HFFc6 (cell line): Measurements from ENCODE around the gene DYNC1H1. TPM values are rescaled to one million over a fixed set of nuclear protein-coding genes. Genes with fewer than 3 reads are reported as not detected.

ENCODE experiments used
- DNase-seq: peaks from one replicate; pipeline ENCODE4 v3.0.0-alpha.2; 2018
- H3K27ac Mint-ChIP-seq: 2 replicates; pipeline ENCODE4 v1.8.0; 2020; ENCODE audit warnings: mild to moderate bottlenecking, mixed read lengths
- H3K27me3 Mint-ChIP-seq: 2 replicates; pipeline ENCODE4 v1.8.0; 2021; ENCODE audit warnings: mild to moderate bottlenecking, moderate library complexity, mixed read lengths; ENCODE audit not compliant: insufficient read depth
- H3K36me3 Mint-ChIP-seq: 2 replicates; pipeline ENCODE4 v1.8.0; 2021; ENCODE audit warnings: low read depth, mixed read lengths
- H3K4me1 Mint-ChIP-seq: 2 replicates; pipeline ENCODE4 v1.8.0; 2020; ENCODE audit warnings: low read depth, mixed read lengths
- H3K4me3 Mint-ChIP-seq: 2 replicates; pipeline ENCODE4 v1.8.0; 2020; ENCODE audit warnings: mild to moderate bottlenecking, moderate library complexity, mixed read lengths
- H3K9me3 Mint-ChIP-seq: 2 replicates; pipeline ENCODE4 v1.8.0; 2020; ENCODE audit warnings: mild to moderate bottlenecking, mixed read lengths
- total RNA-seq, 6 experiments: library from RNA; stranded (reverse); fragmentation: NEBNext Ultra II Directional; extraction: Animal tissue kit (Norgen Biotek cat#: 25700); gene quantifications; 2 replicates in 1 of 6; 3 replicates in 5 of 6; pipeline ENCODE4 v1.2.3, GENCODE V29; 2021
- TF ChIP-seq, protein P1 (sequence below): fragments of 200-600 bp; sonication (generic); IDR thresholded peaks from 2 replicates; pipeline ENCODE4 v1.5.0; 2021; ENCODE audit warnings: antibody characterized with exemption, mild to moderate bottlenecking

Gene DYNC1H1
- total RNA-seq, 6 experiments from 2014 or later, result 364 to 643 (median 408) TPM

DNA sequence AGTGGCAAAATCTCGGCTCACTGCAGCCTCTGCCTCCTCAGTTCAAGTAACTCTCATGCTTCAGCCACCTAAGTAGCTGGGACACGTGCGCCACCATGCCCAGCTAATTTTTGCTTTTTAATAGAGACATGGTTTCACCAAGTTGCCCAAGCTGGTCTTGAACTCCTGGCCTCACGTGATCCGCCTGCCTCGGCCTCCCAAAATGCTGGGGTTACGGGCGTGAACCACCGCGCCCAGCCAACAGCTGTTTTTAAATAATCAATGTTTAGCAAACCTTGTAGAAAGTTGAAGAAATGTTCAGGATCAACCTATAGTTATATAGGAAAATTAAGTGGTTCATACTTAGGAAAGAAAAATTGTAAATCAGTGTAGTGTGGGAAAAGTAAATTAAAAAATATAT is 128.4 kb downstream of the DYNC1H1 start:
- Mint-ChIP-seq H3K27ac (no peak overlapping the region), H3K27me3 (peaks cover 1% of the 10 kb centered on the region), H3K36me3 (no peaks in the 10 kb centered on the region), H3K4me1 (peaks cover 38% of the 10 kb centered on the region), H3K4me3 (no peak overlapping the region), H3K9me3 (no peaks in the 10 kb centered on the region)
- TF ChIP-seq, protein P1, sequence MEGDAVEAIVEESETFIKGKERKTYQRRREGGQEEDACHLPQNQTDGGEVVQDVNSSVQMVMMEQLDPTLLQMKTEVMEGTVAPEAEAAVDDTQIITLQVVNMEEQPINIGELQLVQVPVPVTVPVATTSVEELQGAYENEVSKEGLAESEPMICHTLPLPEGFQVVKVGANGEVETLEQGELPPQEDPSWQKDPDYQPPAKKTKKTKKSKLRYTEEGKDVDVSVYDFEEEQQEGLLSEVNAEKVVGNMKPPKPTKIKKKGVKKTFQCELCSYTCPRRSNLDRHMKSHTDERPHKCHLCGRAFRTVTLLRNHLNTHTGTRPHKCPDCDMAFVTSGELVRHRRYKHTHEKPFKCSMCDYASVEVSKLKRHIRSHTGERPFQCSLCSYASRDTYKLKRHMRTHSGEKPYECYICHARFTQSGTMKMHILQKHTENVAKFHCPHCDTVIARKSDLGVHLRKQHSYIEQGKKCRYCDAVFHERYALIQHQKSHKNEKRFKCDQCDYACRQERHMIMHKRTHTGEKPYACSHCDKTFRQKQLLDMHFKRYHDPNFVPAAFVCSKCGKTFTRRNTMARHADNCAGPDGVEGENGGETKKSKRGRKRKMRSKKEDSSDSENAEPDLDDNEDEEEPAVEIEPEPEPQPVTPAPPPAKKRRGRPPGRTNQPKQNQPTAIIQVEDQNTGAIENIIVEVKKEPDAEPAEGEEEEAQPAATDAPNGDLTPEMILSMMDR, result no peak
- no peak for DNase-seq

DNA sequence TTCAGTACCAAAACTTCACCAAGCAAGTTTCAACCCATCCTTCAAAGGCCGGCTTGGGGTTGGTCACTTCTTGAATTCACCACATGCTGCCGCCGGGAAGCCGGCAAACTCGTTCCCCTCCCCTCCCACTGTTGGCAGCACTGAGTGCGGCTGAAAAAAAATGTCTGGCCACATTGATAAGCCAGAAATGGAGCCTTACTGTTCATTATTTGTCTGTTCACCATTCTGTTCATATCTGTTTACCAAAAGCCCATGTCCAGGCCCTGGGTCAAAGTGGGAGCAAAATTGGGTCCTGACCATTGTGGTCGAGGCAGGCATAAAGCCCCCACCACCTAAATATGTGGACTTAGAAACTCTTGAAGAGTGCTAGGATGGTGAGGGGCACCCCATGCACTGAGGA is 129.7 kb downstream of the DYNC1H1 start:
- Mint-ChIP-seq H3K9me3 (no peaks in the 10 kb centered on the region), H3K4me1 (peaks cover 30% of the 10 kb centered on the region), H3K4me3 (no peak overlapping the region), H3K36me3 (no peaks in the 10 kb centered on the region), H3K27ac (no peak overlapping the region), H3K27me3 (peaks cover 1% of the 10 kb centered on the region)
- no peak for DNase-seq
- TF ChIP-seq, protein P1, result no peak

DNA sequence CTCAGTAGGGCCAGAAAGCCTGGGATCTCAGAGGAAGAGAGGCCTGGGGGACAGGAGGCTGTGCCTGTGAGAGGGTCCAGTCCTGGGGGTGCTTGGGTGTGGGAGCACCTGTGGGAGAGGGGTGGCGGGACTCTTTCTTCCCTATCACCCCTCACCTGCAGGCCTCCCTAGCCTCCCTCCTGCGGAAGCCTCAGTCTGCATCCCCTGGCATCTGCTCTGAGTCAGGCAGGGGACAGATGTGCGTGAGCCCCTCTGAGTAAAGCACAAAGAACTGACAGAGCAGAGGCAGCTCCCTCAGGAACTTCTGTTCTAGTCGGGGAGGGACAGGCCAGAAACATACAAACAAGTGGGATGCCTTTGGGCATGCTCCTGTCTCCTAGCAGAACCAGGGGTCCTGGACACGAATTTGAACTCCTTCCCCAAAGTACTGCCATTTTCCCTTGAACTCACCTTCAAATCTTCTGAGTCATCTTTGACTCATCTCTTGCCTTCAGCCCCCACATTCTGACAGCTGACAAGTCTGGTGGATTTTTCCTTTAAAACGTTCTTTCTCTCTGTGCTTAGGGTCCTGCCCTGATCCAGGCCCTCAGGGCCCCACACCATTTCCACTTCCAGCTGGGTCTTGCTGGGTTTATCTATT is 131.0 kb downstream of the DYNC1H1 start:
- peaks cover 23% of the 10 kb centered on the region for H3K4me1 Mint-ChIP-seq
- H3K4me3 Mint-ChIP-seq, result no peak overlapping the region
- H3K27ac Mint-ChIP-seq, result peak overlapping the region; percentile 36; the same call in 1 of the 2 replicates
- no peaks in the 10 kb centered on the region for H3K9me3 Mint-ChIP-seq
- no peaks in the 10 kb centered on the region; the same call in 1 of the 2 replicates for H3K27me3 Mint-ChIP-seq
- no peaks in the 10 kb centered on the region for H3K36me3 Mint-ChIP-seq
- TF ChIP-seq, protein P1, result no peak
- peak; percentile 23 for DNase-seq

DNA sequence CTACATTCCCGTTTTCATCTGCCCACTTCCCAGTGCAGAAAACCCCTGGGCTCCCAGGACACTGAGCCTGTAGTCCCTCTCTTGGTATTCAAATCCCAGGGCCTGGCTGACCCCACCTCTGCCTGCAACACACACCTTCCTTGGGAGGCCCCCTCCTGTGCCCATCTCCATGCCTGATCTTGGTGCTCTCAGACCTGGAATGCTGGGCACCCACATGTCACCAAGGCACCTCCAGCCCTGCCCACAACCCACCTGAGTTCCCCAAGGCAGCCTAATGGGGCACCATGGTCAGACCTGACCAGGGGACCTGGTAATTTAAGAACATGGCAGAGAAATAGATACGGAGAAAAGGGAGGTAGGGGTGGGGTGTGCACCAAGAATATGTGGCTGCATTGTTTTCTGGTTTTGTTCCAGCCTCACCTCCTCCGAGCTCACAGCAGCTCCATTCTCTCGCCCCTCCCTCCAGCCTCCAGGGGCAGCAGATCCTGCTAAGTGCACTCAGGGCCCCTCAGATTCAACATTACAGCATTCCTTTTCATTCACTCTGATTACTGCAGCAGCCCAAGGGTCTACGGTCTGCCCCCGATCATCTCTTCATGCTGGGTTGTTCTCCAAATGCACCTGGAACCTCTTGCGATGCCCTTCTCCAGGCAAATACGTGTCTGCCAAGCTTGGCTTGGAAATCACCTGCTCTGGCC is 131.6 kb downstream of the DYNC1H1 start:
- DNase-seq, result no peak
- no peaks in the 10 kb centered on the region; the same call in 1 of the 2 replicates for H3K27me3 Mint-ChIP-seq
- H3K9me3 Mint-ChIP-seq, result no peaks in the 10 kb centered on the region
- no peaks in the 10 kb centered on the region for H3K36me3 Mint-ChIP-seq
- H3K4me3 Mint-ChIP-seq, result peak overlapping the region; percentile 18; the same call in 1 of the 2 replicates
- peak overlapping the region; percentile 36; the same call in 1 of the 2 replicates for H3K27ac Mint-ChIP-seq
- H3K4me1 Mint-ChIP-seq, result peaks cover 23% of the 10 kb centered on the region
- TF ChIP-seq, protein P1, result no peak

DNA sequence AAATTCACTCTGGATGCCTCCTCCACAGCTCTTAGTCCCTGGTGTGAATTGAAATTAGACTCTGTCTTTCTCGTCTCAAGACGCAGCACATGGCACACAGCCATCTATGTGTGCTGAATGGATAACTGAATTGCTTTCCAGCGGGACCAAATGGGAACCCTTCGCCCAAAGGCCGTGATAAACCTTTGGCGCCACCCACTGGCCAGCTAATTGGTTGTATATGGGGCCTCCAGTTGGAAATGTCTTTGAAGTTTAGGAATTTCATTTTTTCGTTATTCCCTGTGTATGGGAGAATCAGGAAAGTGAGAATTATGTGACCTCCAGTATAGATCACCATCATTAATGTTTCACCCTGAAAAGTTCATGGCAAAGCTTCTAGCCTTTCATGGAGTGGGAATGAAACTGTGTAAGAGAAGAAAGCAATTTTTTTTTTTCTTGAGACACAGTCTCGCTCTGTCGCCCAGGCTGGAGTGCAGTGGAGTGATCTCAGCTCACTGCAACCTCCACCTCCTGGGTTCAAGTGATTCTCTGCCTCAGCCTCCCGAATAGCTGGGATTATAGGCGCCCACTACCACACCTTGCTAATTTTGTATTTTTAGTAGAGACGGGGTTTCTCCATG is 132.3 kb downstream of the DYNC1H1 start:
- no peaks in the 10 kb centered on the region for H3K9me3 Mint-ChIP-seq
- no peaks in the 10 kb centered on the region; the same call in 1 of the 2 replicates for H3K27me3 Mint-ChIP-seq
- peaks cover 23% of the 10 kb centered on the region for H3K4me1 Mint-ChIP-seq
- peak overlapping the region; percentile 18; the same call in 1 of the 2 replicates for H3K4me3 Mint-ChIP-seq
- TF ChIP-seq, protein P1, result peak; percentile 89
- no peak overlapping the region for H3K27ac Mint-ChIP-seq
- no peaks in the 10 kb centered on the region for H3K36me3 Mint-ChIP-seq
- DNase-seq, result peak; percentile 58
